HG03571 (cell line): Measurements from ENCODE around the gene OR12D2.
"Not testable (repeated sequence)": the region's sequence is repeated elsewhere in the genome, so short reads cannot be mapped to it uniquely, and the experiment has no call there.

ENCODE experiments used
- ATAC-seq: cut with Tn5 transposase; IDR thresholded peaks from one replicate; pipeline ENCODE4 v1.9.1; 2021; ENCODE audit not compliant: unreplicated experiment

Gene OR12D2

GRCh38 chr6:29395331-29395730 is at the start of gene OR12D2:
TSS of gene OR12D2 (plus strand) at chr6:29395631. CDS start at chr6:29396700, 1,069 bp downstream.
- ATAC-seq, result no peak

- ATAC-seq, result not testable (repeated sequence)
Observed at GRCh38 chr6:29349348-29349747, 46.1 kb upstream of the OR12D2 start.

GRCh38 chr6:29354980-29355379 is 40.5 kb upstream of the OR12D2 start:
- ATAC-seq, result no peak

GRCh38 chr6:29355603-29356002 is 39.8 kb upstream of the OR12D2 start:
- no peak for ATAC-seq

GRCh38 chr6:29368765-29369164 is 26.7 kb upstream of the OR12D2 start, which contains the start of gene OR5V1:
TSS of gene OR5V1 (minus strand) at chr6:29368865. CDS start at chr6:29356195, 12,670 bp downstream.
- ATAC-seq, result no peak

GRCh38 chr6:29375191-29375590 is 20.2 kb upstream of the OR12D2 start, which contains the start of gene OR12D3:
TSS of gene OR12D3 (minus strand) at chr6:29375291. CDS start at chr6:29375287, 4 bp downstream.
- ATAC-seq, result no peak

- ATAC-seq, result no peak
Observed at GRCh38 chr6:29376003-29376402, 19.4 kb upstream of the OR12D2 start.

- ATAC-seq, result no peak
Observed at GRCh38 chr6:29388533-29388932, 6.9 kb upstream of the OR12D2 start.

GRCh38 chr6:29399525-29399924 is 4.1 kb downstream of the OR12D2 start:
- ATAC-seq, result no peak

- no peak for ATAC-seq
Observed at GRCh38 chr6:29403801-29404200, 8.4 kb downstream of the OR12D2 start.

GRCh38 chr6:29414588-29414987 is 19.2 kb downstream of the OR12D2 start, which contains the start of gene OR12D1:
TSS of gene OR12D1 (plus strand) at chr6:29414928.
- ATAC-seq, result no peak

- no peak for ATAC-seq
Observed at GRCh38 chr6:29419516-29419915, 24.1 kb downstream of the OR12D2 start.

GRCh38 chr6:29424168-29424567 is 28.7 kb downstream of the OR12D2 start:
- ATAC-seq, result no peak

GRCh38 chr6:29424575-29424974 is 29.1 kb downstream of the OR12D2 start:
- ATAC-seq, result no peak

GRCh38 chr6:29425075-29425474 is 29.6 kb downstream of the OR12D2 start:
- ATAC-seq, result no peak

GRCh38 chr6:29426654-29427053 is 31.2 kb downstream of the OR12D2 start:
- no peak for ATAC-seq

- not testable (repeated sequence) for ATAC-seq
Observed at GRCh38 chr6:29436730-29437129, 41.3 kb downstream of the OR12D2 start.

GRCh38 chr6:29439006-29439405 is 43.6 kb downstream of the OR12D2 start, which contains the start of gene OR10C1:
TSS of gene OR10C1 (plus strand) at chr6:29439306. CDS start at chr6:29440016, 710 bp downstream.
- ATAC-seq, result no peak

- no peak for ATAC-seq
Observed at GRCh38 chr6:29442719-29443118, 47.3 kb downstream of the OR12D2 start.

GRCh38 chr6:29444031-29444430 is 48.6 kb downstream of the OR12D2 start:
- ATAC-seq, result not testable (repeated sequence)
